ENCODE results near the gene SMCO2. TPM values are rescaled to one million over a fixed set of nuclear protein-coding genes. Genes with fewer than 3 reads are reported as not detected.
A peak's percentile ranks its signal among the peaks of the same experiment; 100 is the strongest.

The SMCO2 gene
- total and polyA plus RNA-seq, 10 donors = 0.06 to 0.92 (median 0.16) TPM; not detected in 7

GRCh38 chr12:27412047-27412446 lies 34.5 kb upstream of the SMCO2 start:
- Histone ChIP-seq H3K27me3 (replicated peaks in 1 of 7) (no peaks in the 10 kb centered on the region), H3K9me3 (no peaks in the 10 kb centered on the region), H3K4me3 (no peak overlapping the region), H3K36me3 (no peaks in the 10 kb centered on the region), H3K27ac (no peak overlapping the region), H3K4me1 (no peaks in the 10 kb centered on the region)
- TF ChIP-seq CTCF (IDR thresholded peaks at IDR 0.05 in 8 of 11, conservative IDR thresholded peaks at IDR 0.05 in 3 of 11) = no peak
- no peak for TF ChIP-seq POLR2AphosphoS5 (IDR thresholded peaks at IDR 0.05)
- no peak for TF ChIP-seq POLR2A (IDR thresholded peaks at IDR 0.05)
- DNase-seq = no peak
- intact Hi-C loops (cut with DNase I; ENCODE audit: low total_unique reads) = no loop called here

- 79 to 96% (median 92%) methylated on average over 2 of the region's 2 CpGs for WGBS, 5 donors
- H3K4me1 ChIP-seq = no peaks in the 10 kb centered on the region
- intact Hi-C loops (cut with DNase I; ENCODE audit: low total_unique reads) = no loop called here
- H3K27ac ChIP-seq = no peak overlapping the region
- no peak for DNase-seq
- no peak for TF ChIP-seq CTCF (IDR thresholded peaks at IDR 0.05 in 8 of 11, conservative IDR thresholded peaks at IDR 0.05 in 3 of 11)
- TF ChIP-seq POLR2AphosphoS5 (IDR thresholded peaks at IDR 0.05) = no peak
- TF ChIP-seq POLR2A (IDR thresholded peaks at IDR 0.05) = no peak
- no peaks in the 10 kb centered on the region for H3K27me3 ChIP-seq (replicated peaks in 1 of 7)
- no peaks in the 10 kb centered on the region for H3K36me3 ChIP-seq
- H3K4me3 ChIP-seq = no peak overlapping the region
- no peaks in the 10 kb centered on the region for H3K9me3 ChIP-seq
Observed at GRCh38 chr12:27422697-27423096, 23.8 kb upstream of the SMCO2 start.

GRCh38 chr12:27424631-27425230 lies 21.8 kb upstream of the SMCO2 start:
- Histone ChIP-seq H3K36me3 (no peaks in the 10 kb centered on the region), H3K27ac (no peak overlapping the region), H3K27me3 (replicated peaks in 1 of 7) (no peaks in the 10 kb centered on the region), H3K4me1 (no peaks in the 10 kb centered on the region), H3K9me3 (no peaks in the 10 kb centered on the region), H3K4me3 (no peak overlapping the region)
- TF ChIP-seq CTCF (IDR thresholded peaks at IDR 0.05 in 8 of 11, conservative IDR thresholded peaks at IDR 0.05 in 3 of 11) (peak; percentile 16 to 59 (median 40)), POLR2A (IDR thresholded peaks at IDR 0.05) (no peak)
- DNase-seq = no peak
- 65 to 78% (median 76%) methylated on average over 4 of the region's 4 CpGs for WGBS, 5 donors
- intact Hi-C loops (cut with DNase I; ENCODE audit: low total_unique reads) = no loop called here

GRCh38 chr12:27425306-27425705 lies 21.2 kb upstream of the SMCO2 start:
- Histone ChIP-seq H3K4me3 (no peak overlapping the region), H3K4me1 (no peaks in the 10 kb centered on the region), H3K9me3 (no peaks in the 10 kb centered on the region), H3K36me3 (no peaks in the 10 kb centered on the region), H3K27me3 (replicated peaks in 1 of 7) (no peaks in the 10 kb centered on the region), H3K27ac (no peak overlapping the region)
- intact Hi-C loops (cut with DNase I; ENCODE audit: low total_unique reads) = no loop called here
- no peak for DNase-seq
- TF ChIP-seq POLR2AphosphoS5 (IDR thresholded peaks at IDR 0.05) (no peak), POLR2A (IDR thresholded peaks at IDR 0.05) (no peak), CTCF (IDR thresholded peaks at IDR 0.05 in 8 of 11, conservative IDR thresholded peaks at IDR 0.05 in 3 of 11) (no peak)
- WGBS, 5 donors = 72 to 79% (median 75%) methylated on average over 5 of the region's 5 CpGs
